SH-SY5Y (cell line): ENCODE results near the gene CTBP2.

Experiments
- GATA2 ChIP-seq: IDR thresholded peaks from 2 replicates; pipeline ENCODE4 v1.6.1; 2011; ENCODE audit warnings: mild to moderate bottlenecking, low read depth, low read length
- GATA3 ChIP-seq: IDR thresholded peaks from 2 replicates; pipeline ENCODE4 v1.6.1; 2011; ENCODE audit warnings: low read depth, mild to moderate bottlenecking, low read length, moderate library complexity

DNA sequence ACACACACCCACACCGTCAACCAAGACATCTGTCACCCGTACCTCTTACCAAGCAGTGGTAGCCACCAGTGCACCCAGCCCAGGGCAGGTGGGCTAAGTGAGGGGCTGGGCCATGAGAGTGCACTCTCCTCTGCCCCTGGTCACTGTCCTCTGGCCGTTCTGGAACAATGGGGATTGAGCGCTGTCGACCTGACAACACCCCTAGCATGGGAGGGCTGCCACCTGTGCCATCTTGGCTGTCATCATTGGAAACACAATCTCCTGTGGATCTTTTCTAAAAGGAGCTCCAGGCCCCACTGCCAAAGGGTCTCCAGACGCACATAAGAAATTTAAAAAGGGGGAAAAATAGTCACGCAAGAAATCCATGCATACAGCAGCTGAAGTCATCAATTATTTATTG lies 80.1 kb downstream of the CTBP2 start:
- no peak for TF ChIP-seq GATA3
- no peak for TF ChIP-seq GATA2
